Amniotic epithelial cell (primary cell): ENCODE measurements around the gene OR56A3.

Source experiments
- DNase-seq: peaks from one replicate; pipeline ENCODE4 v3.0.0-alpha.2; 2010; ENCODE audit warnings: low read depth

The OR56A3 gene

GRCh38 chr11:5973530-5973929 lies 31.5 kb downstream of the OR56A3 start:
- DNase-seq, result no peak

DNA sequence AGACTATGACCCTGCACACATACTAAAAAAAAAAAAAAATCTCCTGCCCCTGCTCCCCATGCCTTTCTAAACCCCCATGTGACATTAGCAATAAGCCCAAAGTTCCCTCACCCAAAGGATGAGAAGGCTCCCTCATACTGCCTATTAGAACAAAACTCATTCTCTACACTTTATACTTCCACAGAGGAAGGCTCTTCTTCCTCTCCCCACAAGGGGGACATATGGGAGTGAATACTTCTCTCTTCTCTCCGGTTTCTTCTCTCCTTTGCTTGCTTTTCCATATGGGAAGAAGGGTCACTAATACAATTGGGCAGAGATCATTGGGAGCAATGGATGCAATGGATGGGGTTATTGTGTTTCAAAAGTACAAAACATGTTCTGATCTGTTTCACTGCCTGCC lies 41.4 kb downstream of the OR56A3 start:
- no peak for DNase-seq

GRCh38 chr11:5986885-5987284 lies 44.8 kb downstream of the OR56A3 start, which contains the start of gene OR52L1:
OR52L1 (minus strand) TSS chr11:5986985; CDS start chr11:5986930, 55 bp downstream.
- DNase-seq, result no peak

DNA sequence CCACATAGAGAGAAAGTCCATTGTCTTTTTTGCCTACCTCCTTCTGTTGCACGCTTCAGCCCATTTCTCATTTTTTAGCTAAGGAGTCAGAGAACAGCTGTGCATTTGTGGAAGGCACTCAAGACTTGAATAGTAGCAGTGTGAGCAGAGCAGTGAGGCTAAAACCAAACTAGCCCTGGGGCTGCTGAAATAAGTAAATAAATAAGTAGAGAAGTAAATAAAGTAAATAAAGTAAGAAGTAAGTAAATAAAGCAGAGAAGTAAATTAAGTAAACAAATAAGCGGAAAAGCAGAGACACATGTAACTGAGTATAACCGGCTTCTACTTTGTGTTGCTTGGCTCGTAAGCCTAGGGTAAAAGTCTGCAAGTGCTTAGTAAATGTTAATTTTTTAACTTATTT lies 47.2 kb downstream of the OR56A3 start:
- no peak for DNase-seq

DNA sequence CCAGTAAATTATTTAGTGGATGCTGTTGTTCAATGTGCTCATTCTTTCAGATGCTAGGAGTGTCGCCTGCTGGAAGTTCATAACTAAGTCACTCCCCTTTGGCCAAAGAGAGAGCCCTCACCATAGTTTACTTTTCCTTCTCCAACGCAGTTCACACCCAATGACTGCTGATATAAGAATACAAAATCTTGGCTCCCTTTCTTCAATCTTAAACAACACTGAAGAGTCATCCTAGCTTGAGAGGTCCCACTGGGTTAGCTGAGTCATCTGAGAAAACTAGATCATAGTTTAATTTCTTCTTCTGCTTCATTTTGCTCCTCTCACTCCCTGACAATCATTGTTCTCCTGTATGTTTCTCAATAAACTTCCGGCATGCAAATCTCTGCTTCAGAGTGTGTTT lies 50.1 kb downstream of the OR56A3 start:
- DNase-seq, result no peak

DNA sequence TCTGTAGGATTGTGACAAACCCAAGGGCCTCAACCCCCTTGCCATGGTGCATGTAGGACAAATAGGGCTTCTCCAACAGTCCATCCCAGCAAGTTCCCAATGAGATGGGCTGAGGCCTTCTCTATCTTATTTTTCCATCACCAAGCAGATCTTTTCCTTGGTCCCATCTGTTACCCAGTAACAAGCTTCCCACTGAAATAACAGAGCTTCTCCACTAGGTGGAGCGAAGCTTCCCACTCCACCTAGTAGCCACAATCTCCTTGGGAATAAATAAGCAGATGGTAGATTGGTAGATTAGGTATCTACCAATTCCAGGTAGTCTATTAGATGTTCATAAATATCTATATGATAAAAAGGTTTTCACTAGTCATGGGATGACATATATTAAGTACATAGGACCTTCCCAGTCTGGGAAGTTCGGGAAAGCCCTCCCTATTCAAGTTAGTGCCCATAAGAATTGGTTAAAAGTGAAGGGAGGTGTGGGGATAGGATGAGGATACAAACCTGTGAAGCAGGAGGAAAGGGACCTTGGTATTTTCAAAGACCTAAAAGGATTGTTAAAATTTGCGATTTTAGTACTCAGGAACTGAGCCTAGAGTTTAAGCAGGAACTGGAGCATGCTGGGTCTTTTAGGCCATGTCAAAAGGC lies 50.7 kb downstream of the OR56A3 start:
- peak; percentile 6 for DNase-seq

- no peak for DNase-seq
Observed at GRCh38 chr11:5994791-5995190, 52.7 kb downstream of the OR56A3 start.
